HL-60/S4 treated with phorbol 12-myristate 13-acetate at 8.2 ng/mL for 4 days and 3 days (cell line): ENCODE measurements around the gene SEC31B.

Source experiments
- in situ Hi-C: fragments of 300-500 bp; cut with MboI; formaldehyde crosslinking; loops from 2 replicates; pipeline ENCODE4 v1.15.0; 2022; ENCODE audit warnings: low sequenced_read_pairs

SEC31B gene

DNA sequence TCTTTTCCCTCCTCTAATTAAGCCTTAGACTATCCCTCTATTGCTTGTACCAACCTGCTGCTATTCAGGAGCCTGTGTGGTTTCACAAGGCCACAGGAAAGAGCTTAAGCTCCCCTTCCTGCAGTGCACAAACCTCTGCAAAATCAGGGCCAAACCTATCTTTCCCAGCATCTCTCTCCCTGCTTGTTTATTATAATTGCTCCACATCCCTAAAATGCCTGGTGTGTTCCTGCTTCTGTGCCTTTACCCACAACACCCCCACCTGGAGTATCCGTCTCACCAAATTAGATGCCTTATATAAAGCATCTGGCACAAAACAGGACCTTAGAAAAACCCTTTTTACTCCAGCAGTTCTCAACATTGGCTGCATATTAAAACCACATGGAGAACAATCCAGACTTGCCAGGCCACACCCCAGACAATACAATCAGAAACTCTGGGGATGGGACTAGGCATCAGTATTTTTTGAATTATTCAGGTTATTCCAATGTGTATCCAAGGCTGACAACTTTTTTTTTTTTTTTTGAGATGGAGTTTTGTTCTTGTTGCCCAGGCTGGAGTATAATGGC lies 16.7 kb downstream of the SEC31B start:
- in situ Hi-C loops: no loop called here

DNA sequence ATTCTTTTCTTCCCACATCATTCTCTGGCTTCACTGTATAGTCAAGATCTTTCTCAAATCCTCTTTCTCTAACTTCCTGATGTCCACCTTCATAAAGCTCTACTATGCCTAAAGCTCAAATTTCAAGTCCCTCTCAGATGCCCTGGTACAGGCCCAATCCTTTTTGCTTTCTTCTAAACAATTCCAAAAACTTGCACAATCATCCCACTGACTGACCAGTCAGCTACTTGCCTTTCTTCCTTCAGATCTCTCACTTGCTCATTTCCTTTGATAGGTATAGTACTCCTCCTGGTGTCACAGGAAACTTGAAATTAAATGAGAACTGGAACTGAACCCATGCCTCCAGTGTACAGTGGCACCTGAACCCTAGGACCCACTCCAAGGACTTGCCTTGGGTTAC lies 18.2 kb downstream of the SEC31B start:
- in situ Hi-C loops: no loop called here

DNA sequence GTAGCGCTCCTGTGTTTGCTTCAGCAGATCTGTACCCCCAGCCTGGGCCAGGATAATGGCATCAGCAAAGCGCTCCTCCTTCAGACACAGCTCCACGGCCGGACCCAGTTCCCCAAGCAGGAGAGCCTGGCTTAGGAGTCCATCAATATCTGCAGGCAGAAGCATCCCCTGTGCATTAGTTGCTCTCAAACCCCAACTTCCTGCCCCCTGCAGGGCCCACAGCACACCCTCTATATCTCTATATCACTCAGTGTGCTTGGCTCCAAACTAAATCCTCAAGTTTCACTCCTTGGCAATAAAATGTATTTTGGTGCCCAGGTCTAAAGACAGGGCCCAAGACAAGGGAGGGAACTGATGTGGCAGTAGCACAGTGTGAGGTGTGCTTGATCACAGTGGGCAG lies 21.6 kb downstream of the SEC31B start:
- in situ Hi-C loops: no loop called here

DNA sequence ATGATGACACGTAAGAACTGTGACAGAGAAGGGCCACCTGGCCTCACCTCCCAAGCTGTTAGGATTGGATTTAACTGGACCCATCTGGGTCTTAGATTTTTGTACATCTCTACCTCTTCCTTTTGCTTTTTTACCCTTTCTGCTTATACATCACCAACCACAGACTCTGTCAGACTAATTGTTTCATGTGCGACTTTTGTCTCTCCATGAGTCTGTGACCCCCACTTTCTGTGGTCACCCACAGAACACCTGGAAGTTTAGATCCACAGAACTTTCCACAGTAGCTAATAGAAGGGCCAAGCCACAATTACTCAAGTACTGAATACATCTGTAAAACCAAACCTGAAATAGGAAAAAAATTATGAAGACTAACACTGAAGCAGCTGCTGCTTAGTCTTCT lies 23.1 kb downstream of the SEC31B start:
- in situ Hi-C loops: no loop called here

DNA sequence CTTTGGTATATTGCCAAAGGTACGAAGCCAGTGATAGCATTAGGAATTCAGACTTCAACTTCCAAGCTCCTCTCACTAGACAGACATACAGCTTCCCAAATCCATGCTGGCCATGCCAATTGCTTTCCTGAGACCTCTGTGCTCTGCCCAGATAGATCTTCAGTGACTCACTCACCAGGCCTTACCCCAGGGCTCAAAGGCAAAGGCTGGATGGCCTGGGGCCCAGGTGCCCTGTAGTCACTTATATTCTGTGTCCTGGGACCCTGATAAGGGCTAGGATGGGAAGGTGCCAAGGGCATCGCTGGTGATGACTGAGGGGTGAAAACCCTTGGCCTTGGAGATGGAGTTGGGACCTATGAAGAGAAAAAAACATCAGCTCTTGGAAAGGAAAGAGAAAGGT lies 29.1 kb downstream of the SEC31B start:
- in situ Hi-C loops: no loop called here

DNA sequence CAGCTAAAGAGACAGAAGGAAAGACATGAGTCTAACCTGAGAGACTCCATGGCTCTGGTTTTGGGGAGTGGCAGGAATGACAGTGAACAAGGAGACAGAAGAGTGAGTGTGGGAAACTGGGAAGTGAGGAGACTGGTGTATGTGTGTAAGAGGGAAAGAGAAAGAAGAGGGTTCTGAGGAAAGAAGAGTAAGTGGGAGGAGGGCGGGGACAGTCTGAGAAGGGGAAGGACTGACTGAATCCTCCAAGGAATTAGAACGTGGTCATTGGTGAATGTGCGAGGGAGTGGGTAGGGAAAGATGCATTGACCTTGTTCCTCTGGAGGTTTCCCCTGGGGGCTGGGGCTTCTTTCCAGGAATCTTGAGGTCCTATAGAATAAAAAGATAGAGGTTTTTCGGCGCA lies 30.3 kb downstream of the SEC31B start:
- in situ Hi-C loops: no loop called here

DNA sequence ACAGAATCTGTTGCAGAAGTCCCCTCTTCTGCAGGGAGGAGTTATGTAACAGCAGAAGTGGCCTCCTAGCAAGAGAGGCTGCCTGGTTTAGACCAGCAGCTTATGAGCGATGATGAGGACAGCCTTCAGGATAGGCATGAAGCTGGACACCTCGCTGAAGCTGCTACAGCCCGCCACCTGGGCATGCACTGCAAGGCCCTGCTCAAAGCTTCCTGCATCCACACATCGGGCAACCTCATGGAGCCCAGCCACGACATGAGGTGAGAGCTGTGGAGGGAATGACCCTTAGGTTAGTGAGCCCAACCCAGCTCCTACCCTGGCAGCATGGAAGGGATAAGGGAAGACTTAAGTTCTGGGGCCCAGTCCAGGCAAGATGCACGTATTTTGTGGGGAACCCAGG lies 32.1 kb downstream of the SEC31B start:
- in situ Hi-C loops: no loop called here

DNA sequence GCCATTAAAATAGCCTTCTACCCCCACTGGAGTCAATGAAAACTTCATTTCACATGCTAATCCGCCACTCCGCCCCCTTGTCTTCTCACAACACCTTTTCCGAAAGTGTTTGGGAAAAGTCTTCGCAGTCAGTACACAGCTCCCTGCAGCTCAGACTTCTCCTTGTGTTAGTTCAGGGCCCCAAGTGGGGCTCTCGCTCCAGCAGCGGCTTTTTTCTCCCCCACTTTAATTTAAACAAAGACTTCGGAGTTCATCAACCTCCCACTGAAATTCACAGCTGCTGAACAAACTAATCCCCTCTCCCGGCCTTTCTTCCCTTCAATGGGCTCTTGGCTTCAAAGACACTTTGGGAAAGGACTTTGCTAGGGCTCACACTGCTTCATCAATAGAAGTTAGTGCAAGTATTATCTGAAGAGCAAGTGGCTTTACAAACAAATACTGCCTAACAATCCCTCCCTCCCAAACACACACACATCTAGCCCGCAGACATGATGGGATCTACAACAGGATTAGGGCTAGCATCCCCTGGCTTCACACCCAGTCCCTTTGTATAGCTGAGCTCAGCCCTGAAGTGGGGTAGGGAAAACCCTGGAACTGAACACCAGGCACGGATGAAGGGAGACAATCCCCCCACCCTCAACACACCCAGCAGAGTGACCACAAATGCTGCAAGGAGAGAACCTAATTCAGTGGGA lies 33.7 kb downstream of the SEC31B start:
- in situ Hi-C loops: no loop called here

DNA sequence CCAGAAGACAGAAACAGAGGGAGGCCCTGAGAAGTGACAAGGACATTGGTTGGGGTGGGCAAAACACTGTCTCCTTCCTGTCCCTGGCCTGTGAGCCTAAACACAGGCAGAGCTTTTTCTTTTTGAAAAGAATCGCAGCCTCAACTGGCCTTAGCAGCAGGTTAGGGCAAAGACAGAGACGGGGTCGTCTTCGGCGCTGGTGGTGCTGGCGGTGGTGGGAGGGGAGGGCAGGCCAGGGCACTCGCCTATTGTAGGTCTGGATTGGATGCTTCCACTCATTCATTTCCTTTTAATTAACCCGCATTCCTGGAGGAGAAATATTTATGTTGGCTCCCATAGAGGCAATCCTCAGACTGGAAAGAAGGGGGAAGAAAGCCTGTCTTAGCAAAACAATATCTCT lies 34.3 kb downstream of the SEC31B start:
- in situ Hi-C loops: no loop called here

DNA sequence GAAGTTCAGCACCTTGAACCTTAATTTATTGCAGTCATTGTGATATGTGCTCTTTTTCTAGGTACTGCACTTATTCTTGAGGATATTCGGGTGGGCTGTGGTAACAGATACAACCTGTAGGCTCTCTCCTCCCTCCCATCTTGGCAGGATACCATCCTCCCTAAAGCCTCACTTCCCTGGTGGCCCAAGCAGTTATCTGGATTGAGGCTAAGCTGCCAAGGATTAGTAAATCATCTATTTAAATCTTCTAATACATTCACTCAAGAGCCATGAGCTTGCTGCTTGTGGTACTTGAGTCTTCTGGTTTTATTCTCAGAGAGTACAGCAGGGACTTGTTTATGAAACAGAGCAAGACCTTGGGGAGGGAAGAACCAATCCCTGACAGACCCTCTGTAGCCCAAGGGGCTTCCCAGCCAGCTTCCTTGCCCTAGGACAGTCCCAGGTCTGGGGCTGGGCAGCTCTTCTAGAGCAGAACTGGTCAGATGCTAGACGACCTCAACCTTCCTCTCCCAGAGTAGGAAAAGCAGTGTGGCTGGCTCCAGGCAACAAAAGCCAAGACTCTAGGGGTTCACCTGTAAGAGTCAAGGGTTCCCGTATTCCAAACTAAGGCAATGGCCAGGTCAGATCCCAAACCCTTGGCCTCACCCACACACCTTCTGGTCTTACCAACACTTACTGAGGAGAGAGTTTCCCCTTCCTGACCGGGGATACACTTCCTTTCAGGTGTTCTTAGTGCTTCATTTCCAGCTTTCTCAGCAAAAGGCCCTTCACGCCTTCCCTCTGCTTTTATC lies 35.6 kb downstream of the SEC31B start:
- in situ Hi-C loops: no loop called here

DNA sequence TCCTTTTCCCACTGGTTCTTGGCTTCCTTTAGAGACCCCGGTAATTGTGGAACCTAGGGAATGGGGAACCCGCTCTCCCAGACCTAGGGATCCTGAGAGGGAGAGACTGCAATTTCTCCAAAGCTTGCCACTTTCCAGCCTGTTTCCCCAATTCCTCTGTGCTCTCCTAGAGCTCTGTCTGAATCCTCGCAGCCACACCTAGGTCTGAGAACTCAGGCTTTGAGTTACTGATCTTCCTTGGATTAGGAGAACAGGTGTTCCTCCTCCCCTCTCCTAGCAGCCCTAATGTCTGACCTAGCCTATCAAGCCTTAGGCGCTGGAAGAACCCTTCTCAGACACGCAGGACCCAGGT lies 36.9 kb downstream of the SEC31B start:
- in situ Hi-C loops: no loop called here

DNA sequence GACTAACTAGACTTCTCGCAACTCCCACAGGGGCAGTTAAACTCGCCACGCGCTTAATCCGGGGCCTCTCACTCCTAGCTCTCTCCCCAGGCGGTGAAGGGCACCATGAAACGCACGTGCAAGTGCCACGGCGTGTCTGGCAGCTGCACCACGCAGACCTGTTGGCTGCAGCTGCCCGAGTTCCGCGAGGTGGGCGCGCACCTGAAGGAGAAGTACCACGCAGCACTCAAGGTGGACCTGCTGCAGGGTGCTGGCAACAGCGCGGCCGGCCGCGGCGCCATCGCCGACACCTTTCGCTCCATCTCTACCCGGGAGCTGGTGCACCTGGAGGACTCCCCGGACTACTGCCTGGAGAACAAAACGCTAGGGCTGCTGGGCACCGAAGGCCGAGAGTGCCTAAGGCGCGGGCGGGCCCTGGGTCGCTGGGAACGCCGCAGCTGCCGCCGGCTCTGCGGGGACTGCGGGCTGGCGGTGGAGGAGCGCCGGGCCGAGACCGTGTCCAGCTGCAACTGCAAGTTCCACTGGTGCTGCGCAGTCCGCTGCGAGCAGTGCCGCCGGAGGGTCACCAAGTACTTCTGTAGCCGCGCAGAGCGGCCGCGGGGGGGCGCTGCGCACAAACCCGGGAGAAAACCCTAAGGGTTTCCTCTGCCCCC lies 37.4 kb downstream of the SEC31B start:
- in situ Hi-C loops: no loop called here

DNA sequence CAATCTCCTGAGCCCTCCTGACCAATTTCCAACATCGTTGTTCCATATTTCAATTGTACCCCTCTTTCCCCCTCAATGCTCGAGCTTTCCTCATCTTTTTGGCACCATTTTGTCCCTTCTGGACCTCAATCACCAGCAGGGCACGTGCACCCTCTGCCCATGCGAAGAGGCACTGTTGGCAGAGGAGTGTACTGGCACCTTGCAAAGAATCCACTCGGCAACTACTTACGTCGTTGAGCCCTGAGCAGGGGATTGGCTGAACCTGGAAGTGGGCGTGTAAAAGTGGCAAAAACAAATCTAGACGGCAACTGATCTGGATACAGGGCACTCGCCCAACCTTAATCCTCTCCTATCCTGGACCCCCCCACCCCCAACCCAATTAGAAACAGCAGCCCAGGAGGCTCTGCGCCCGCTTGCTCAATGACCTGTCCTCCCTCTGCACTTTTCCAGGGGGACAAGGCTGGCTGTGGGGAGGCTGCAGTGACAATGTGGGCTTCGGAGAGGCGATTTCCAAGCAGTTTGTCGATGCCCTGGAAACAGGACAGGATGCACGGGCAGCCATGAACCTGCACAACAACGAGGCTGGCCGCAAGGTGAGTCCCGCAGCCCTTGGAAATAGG lies 38.1 kb downstream of the SEC31B start:
- in situ Hi-C loops: no loop called here

DNA sequence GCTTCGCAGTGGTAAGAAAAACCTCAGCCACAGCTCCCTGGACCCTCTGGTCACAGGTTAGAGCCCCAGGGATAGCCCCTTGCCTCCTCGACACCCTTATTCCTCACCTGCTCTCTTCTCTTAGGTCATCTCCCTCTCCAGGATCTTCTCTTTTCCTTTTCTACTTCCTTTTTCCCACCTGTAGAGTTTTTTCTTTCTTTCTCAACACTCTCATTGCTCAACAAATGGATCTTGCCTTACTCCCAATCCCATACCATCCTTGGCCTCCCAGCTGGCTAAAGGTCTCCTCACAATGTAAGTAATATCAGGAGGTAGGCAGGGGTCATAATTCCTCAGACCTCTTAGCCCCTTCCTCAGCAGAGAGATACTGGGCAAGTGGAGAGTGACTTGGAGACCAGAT lies 39.7 kb downstream of the SEC31B start:
- in situ Hi-C loops: no loop called here

DNA sequence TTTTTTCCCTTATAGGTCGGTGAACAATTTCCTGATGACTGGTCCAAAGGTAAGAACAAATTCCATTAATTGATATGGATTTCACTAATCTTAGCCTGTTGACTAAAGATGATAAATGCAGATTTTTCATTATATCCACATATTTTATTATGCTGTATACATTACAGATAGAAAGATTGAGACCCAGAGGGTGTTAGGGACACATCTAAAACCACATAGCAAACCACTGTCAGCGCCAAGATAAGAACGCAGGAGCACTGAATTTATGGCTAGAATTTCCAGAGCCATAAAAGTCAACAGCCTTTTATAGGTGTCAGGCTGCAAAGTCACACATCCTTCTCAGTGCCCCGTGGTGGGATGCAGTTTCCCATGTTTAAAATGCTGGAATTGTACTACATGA lies 40.6 kb downstream of the SEC31B start:
- in situ Hi-C loops: no loop called here

DNA sequence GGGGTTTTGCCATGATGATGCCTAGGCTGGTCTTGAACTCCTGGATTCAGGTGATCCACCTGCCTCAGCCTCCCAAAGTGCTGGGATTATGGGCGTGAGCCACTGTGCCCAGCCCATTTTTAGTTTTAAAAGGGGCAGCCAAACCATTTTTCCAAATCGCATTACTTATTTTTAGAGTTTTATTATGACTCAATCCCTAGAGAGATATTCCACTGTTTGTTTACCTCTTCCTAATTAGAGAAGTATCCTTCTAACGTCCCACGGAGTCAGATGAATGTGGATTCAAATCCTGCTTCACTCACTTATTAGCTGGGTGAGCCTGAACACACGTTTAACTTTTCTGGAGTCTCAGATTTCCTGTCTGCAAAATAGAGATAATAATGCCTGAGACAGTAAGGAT lies 41.7 kb downstream of the SEC31B start:
- in situ Hi-C loops: no loop called here

DNA sequence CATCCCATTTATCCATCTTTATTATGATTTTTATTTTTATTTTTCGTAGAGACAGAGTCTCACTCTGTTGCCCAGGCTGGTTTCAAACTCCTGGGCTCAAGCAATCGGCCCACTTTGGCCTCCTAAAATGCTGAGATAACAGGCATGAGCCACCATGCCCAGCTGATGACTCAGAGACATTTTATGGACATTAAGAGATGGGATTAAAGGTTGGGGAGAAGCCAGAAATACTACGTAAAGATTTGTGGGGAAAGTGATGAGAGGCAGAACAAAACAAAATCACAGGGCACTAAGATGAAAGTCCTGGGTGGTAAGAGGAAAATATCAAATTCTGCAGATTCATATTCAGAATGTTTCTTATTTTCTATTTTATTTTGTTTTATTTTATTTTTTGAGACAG lies 49.3 kb downstream of the SEC31B start:
- in situ Hi-C loops: no loop called here

DNA sequence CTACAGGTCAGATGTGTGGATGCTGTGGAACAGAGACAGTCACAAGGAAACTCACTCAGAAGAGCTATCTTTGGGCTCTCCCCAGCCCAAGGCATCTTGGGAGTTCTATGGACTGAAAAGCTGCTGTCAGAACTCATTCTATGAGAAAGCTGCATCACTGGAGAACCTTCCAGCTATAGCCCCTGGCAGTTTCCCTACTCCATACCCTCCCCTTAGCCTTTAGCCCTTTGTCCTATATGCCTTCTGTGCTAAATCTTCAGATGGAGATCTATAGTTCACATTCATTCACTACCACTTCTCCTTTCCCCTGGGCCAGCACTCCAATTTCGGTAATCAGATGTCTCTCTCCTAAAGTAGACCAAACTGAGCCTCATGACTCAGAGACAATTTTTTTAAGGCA lies 49.9 kb downstream of the SEC31B start:
- in situ Hi-C loops: no loop called here

DNA sequence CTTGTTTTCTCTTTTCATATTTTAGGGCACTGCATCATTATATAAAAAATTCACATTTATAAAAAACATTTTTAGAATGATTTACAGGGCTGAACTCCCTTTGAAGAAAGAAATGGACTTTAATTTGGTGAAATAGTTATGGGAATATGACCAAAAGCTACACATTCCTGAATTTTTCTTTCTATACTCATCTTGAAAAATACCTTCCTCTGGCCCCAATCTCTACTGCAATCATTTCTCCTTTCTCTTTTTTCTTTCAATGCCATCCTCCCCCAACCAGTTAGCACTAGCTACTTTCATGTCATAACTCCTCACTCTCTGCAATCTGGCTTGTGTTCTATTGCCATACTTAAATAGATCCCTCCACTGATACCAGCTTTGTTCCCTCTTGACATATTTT lies 50.7 kb downstream of the SEC31B start:
- in situ Hi-C loops: no loop called here

DNA sequence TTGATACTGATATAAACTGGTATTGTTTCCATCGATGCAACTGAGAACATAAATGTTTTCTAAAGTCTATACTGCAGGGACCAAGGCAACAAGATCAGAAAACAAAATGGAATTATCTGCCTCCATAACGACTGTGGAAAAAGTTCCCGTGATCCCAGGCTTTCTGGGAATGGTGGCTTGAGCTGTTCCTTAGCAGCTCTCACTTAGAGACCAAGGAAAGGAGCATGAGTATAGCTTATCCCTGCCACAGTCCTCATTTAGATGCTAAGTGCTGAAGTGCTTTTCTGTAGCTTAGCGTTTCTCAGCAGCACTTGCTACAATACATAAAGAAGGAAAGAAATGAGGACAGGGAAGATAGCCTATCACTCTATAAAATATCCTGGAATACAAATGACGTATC lies 51.3 kb downstream of the SEC31B start:
- in situ Hi-C loops: no loop called here

DNA sequence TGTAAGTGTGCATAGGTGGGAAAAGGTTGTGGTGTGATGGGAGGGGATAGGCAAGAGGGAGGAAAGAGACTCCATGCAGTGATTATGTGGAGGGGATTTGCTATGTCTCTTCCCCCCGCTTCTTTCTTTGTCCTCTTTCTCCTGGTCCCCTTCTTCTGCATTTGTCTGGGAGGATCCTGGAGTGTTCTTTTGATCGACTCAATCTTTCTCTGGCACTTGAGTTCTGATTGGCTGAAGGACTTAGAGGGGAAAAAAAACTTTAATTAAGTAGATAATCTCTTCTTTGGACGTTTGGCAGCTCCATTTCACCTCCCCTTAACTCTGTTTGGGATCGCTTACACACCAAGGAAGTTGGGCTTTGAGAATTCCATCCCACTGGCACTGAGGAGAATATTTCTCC lies 57.0 kb downstream of the SEC31B start, which contains the start of gene WNT8B:
Gene WNT8B, plus strand, starts transcription at position 301 of the 400 bp plus-strand sequence. CDS start 160 bp downstream, outside the sequence.
- in situ Hi-C loops: no loop called here
